Measurements from ENCODE around the gene KCNE3.

The KCNE3 gene

DNA sequence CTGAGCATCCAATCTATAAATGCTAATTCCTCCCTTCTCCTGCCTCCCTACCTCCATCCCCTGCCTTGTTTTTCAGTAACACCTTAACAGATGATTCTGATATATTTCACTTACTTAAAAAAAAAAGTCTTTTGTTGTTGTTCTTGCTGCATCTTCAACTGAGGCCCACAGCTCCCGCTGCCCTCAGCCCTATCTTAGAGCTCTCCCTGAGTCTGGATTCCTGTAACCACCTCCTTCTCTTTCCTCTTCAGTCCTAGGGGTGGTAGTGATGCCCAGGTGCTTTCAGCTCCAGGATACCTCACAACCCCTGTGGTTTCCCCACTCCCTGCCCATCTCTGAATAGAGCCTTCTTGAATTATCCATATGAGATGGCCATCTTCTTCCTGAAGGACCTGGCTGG lies 3.7 kb upstream of the KCNE3 start:
- DNase-seq = no peak

- no peak for DNase-seq
These were observed 3.2 kb upstream of the KCNE3 start for GRCh38 chr11:74470526-74470925.

DNA sequence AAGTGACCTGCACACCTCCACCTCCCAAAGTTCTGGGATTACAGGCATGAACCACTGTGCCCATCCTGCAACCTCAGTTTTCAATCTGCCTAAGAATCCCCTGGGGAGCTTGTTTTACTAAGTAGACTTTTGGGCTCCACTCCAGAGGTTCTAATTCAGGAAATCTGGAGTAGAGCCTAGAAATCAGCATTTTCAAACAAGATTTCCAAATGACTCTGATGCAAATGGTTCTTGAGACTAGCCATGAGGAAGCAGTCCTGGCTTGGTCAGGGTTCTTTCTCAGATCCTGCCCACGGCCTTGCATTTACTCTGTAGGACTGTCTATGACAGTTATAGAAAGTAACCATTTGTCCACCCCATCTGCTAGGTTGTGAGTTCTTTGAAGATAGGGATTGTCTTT lies 1.6 kb upstream of the KCNE3 start:
- no peak for DNase-seq

- DNase-seq = no peak
These were observed 1.2 kb upstream of the KCNE3 start for GRCh38 chr11:74468521-74468920.

DNA sequence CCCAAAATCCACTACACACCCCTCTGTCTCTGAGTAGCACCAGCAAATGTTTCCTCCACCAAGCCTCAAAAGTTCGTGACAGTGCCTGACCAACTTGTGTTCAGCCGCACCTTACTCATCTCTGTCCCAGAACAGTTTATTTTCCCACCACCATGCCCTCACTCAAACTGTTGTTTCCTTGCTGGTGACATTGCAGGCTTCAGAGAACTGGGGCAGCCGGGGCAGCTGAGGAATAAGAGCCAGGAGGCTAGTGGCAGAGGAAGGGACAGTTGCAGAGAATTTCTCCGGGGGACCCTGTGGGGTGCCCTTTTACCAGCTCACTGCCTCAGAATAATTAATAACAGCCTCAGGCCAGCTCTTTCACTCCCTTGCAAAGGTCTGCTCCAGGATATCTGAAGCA lies 709 bp upstream of the KCNE3 start:
- DNase-seq = no peak

DNA sequence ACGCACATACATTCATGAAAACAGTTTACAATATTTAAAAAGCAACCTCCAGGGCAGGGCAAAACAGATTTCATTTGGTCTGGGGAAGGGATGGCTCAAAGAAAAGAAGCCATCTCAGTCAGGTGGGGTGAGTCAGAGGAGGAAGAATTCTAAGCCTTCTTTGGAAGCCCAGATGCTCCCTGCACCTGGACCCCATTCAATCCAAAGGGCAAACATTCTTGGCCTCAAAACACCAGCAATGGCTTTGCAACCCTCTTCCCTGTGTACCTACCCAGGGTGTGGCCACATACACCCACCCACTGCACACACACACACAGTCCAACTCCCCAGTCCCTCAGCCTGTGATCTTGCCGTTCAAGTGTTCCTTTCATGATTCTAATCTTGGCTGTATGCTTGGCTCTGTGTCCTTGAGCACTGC lies 2.0 kb downstream of the KCNE3 start:
- no peak for DNase-seq

- no peak for DNase-seq
These were observed 2.6 kb downstream of the KCNE3 start for GRCh38 chr11:74464746-74465145.

GRCh38 chr11:74463216-74463615 lies 4.1 kb downstream of the KCNE3 start:
- DNase-seq = no peak

GRCh38 chr11:74462631-74463030 lies 4.7 kb downstream of the KCNE3 start:
- DNase-seq = no peak

DNA sequence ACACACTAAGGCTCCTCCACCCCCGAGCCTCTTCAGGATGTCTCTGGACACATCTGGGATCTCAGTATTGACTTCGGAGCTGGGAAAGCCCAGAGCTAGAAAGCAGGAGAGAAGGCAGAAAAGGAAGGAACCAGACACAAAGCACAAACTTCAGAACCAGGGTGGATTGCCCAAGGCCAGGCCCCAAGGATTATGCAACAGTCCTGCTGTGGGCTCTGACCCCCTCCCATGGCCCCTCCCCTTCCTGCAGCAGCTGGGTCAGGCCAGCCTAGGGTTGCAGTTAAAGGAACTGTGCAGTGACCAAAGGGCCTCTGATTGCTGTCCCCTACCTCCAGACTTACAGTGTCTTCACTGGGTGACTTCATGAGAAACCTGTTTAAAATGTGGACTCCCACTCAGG lies 5.3 kb downstream of the KCNE3 start:
- no peak for DNase-seq

GRCh38 chr11:74460481-74461154 lies 6.7 kb downstream of the KCNE3 start:
- DNase-seq = no peak

GRCh38 chr11:74460065-74460464 lies 7.3 kb downstream of the KCNE3 start:
- DNase-seq = no peak

- no peak for DNase-seq
These were observed 7.8 kb downstream of the KCNE3 start for GRCh38 chr11:74459584-74459983.

GRCh38 chr11:74457356-74457755 lies 10.0 kb downstream of the KCNE3 start:
- DNase-seq = no peak

- DNase-seq = peak; percentile 45 to 58
These were observed 13.9 kb downstream of the KCNE3 start for GRCh38 chr11:74453373-74453975.

GRCh38 chr11:74452366-74452765 lies 15.0 kb downstream of the KCNE3 start:
- DNase-seq = no peak

DNA sequence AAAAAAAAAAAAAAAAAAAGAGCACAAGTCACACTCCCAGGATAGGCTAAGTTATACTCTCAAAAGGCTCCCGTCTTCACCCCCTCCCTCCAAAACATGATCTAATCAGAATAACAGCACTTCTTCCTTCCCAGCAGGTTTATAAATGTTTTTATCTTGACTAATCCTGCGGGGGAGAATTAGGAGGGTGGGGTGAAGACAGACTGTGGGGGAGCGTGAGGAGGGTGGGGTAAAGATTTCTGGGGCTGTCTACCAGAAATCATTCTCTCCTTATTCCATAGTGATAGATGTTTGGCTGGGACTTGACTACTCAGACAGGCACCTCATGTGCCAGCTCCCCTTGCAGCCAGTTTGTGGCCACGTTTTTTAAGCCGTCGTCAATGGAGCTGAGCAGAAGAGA lies 17.0 kb downstream of the KCNE3 start:
- DNase-seq = no peak

DNA sequence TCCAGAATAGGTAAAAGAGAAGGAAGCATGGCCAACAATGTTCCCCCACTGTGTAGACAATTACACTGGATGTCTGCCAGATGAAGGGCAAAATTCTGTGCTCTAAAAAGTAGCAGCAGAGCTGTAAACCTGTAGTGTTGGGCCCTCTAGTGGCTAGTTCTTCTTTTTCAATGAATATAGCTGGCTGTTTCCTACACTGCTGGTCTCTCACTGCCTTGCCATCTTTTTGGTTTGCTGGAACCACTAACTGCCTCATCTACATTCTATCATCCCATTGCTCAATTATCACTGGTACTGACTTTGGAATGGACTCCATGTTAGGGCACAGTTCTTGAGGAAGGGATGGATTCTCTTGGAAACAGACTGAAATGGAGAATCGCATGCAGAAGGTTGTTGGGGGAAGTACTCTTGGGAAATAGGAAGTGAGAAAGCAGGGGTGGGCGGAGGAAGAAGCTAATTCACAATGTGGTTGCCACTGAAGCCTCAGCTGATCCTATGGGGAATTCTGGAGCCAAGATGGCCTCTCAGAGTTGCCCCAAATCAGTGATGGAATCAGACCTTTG lies 17.9 kb downstream of the KCNE3 start:
- DNase-seq = peak; percentile 5 to 12

DNA sequence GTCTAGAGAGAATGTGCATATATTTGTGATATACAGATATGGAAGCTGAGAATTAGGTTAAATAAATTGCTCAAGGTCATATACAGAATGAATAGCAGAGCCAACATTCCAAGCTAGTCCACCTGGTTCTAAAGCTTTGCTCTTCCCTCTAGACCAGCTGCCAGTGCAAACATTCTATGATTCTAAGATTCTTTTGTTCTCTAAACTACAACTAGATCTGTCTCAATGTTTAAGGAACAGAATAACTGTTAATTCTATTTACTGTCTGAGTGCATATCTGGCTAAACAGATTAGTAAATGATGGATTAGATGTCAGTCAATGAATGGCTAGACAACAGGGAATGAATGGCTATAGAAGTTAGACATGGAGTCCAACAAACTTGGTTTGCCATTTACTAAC lies 19.6 kb downstream of the KCNE3 start:
- DNase-seq = no peak

GRCh38 chr11:74446532-74446938 lies 20.8 kb downstream of the KCNE3 start:
- no peak for DNase-seq

GRCh38 chr11:74444173-74444826 lies 23.0 kb downstream of the KCNE3 start:
- no peak for DNase-seq

GRCh38 chr11:74443071-74443864 lies 24.1 kb downstream of the KCNE3 start:
- DNase-seq = no peak

DNA sequence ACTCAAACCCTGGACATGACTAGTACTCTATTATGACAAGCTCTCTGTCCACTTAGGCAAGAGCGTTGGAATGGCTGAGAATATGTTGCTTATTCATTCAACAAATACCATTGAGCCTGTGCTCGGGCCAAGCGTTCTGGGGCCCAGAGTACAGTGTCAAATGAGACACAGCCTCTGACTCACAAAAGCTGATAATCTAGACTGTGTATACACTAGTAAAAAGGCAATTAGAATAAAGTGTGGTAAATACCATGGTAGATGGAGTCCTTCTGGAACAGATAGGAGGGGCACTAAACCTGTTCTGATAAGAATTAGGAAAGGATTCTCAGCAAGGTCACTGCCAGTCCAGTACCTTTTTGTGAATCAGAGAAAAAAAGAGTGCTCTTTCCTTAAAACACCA lies 24.7 kb downstream of the KCNE3 start:
- no peak for DNase-seq
